Body of pancreas (tissue), 4 donors: ENCODE results near the gene ROBO1. TPM values are rescaled to one million over a fixed set of nuclear protein-coding genes. Genes with fewer than 3 reads are reported as not detected.

Source experiments
- ATAC-seq: fragments of 150-250 bp; one replicate; pipeline ENCODE4 v1.9.1; 2016
- DNase-seq, 4 donors: peaks; one replicate each; pipeline ENCODE4 v3.0.0-alpha.2; 2019
- H3K27ac ChIP-seq, 4 donors: fragments of 200-600 bp; sonication (generic); 1 replicate in 3 of 4; 2 replicates in 1 of 4; pipeline versions ENCODE4 v1.5.1 to v1.6.1; 2016 to 2019; ENCODE audit warnings: mild to moderate bottlenecking in 1 of 4, mixed read lengths in 1 of 4, moderate library complexity in 1 of 4
- H3K27me3 ChIP-seq, 2 donors: fragments of 200-600 bp; sonication (generic); one replicate each; pipeline ENCODE4 v1.6.0; 2016; ENCODE audit warnings: mild to moderate bottlenecking in 1 of 2
- H3K36me3 ChIP-seq, 2 donors: fragments of 200-600 bp; sonication (generic); replicated peaks in 1 of 2; 2 replicates each; pipeline ENCODE4 v1.5.1; 2016; ENCODE audit warnings: low read depth in 2 of 2; ENCODE audit not compliant: insufficient read depth in 1 of 2
- H3K4me1 ChIP-seq: fragments of 200-600 bp; sonication (generic); one replicate; pipeline ENCODE4 v1.6.0; 2016
- H3K4me3 ChIP-seq, 2 donors: fragments of 200-600 bp; sonication (generic); 1 replicate in 1 of 2; 2 replicates in 1 of 2; pipeline ENCODE4 v1.5.1; 2016 to 2019
- H3K9me3 ChIP-seq, 3 donors: fragments of 200-600 bp; sonication (generic); 1 replicate in 2 of 3; 2 replicates in 1 of 3; pipeline ENCODE4 v1.5.1; 2016
- CTCF ChIP-seq, 7 experiments: fragments of 450-650 bp in 4 of 7; fragments of 200-600 bp in 3 of 7; sonication (generic) in 3 of 7; IDR thresholded peaks; one replicate each; pipeline ENCODE4 v1.5.1; 2016 to 2019; ENCODE audit warnings: antibody characterized with exemption in 7 of 7
- POLR2A ChIP-seq, 3 donors: fragments of 450-650 bp; IDR thresholded peaks; one replicate each; pipeline ENCODE4 v1.6.1; 2016; ENCODE audit warnings: antibody characterized with exemption in 3 of 3, mild to moderate bottlenecking in 2 of 3
- WGBS, 2 donors: methylation state at CpG; one replicate each; pipeline ENCODE4 v1.1.5; 2017; 5-methylcytosine and 5-hydroxymethylcytosine counted together
- intact Hi-C: fragments of 100-400 bp; cut with DNase I; formaldehyde crosslinking; loops from one replicate; pipeline ENCODE4 v1.15.1; 2023
- total RNA-seq, 2 donors: library from RNA; depleted of rRNA; stranded (reverse); fragments of >200 nt; gene quantifications; one replicate each; pipeline ENCODE4 v1.1.0, GENCODE V29; 2016

The ROBO1 gene
- total RNA-seq, 2 donors from 2014 or later: 3.9 to 9.9 TPM

GRCh38 chr3:79690072-79690471 lies 77.7 kb downstream of the ROBO1 start:
- DNase-seq: no peak
- ATAC-seq: no peak
- intact Hi-C loops: no loop called here
- WGBS, 2 donors: 44 to 82% methylated on average over 1 of the region's 1 CpG
- no peak overlapping the region for H3K27ac ChIP-seq
- no peak overlapping the region for H3K4me3 ChIP-seq
- H3K9me3 ChIP-seq: no peaks in the 10 kb centered on the region
- no peaks in the 10 kb centered on the region for H3K27me3 ChIP-seq
- TF ChIP-seq POLR2A (IDR thresholded peaks at IDR 0.05) (no peak), CTCF (IDR thresholded peaks at IDR 0.05) (no peak)
- H3K36me3 ChIP-seq: no peaks in the 10 kb centered on the region
- no peaks in the 10 kb centered on the region for H3K4me1 ChIP-seq

DNA sequence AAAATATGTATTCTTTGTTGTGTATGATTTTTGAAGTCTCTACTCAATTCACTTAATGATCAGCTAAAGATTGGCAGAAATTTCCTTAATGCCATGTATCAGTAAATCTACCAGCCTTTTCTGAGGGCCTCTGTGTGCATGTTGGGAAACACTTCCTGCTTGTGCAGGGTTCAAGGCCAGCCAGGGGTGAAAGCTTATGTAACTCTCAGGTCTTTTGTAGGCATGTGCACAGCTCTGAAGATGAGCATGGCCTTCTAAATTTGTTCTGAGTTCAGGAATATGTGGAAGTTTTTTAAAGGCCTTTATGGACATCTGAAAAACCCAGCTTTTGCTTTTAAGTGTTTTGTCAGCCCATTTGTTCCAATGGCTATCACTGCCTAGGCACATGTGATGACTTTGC lies 82.7 kb downstream of the ROBO1 start:
- TF ChIP-seq CTCF (IDR thresholded peaks at IDR 0.05) (no peak), POLR2A (IDR thresholded peaks at IDR 0.05) (no peak)
- intact Hi-C loops: no loop called here

GRCh38 chr3:79684041-79684440 lies 83.8 kb downstream of the ROBO1 start:
- Histone ChIP-seq H3K36me3 (no peaks in the 10 kb centered on the region), H3K9me3 (no peaks in the 10 kb centered on the region), H3K27me3 (no peaks in the 10 kb centered on the region), H3K4me1 (no peaks in the 10 kb centered on the region), H3K27ac (no peak overlapping the region), H3K4me3 (no peak overlapping the region)
- no peak for DNase-seq
- intact Hi-C loops: no loop called here
- 78 to 84% methylated on average over 1 of the region's 1 CpG for WGBS, 2 donors
- no peak for ATAC-seq
- no peak for TF ChIP-seq POLR2A (IDR thresholded peaks at IDR 0.05)
- TF ChIP-seq CTCF (IDR thresholded peaks at IDR 0.05): no peak

More for the DNA sequence above, 82.7 kb downstream of the ROBO1 start:
- H3K27ac ChIP-seq: no peak overlapping the region
- DNase-seq (no peak), ATAC-seq (no peak)
- H3K4me1 ChIP-seq: no peaks in the 10 kb centered on the region
- H3K27me3 ChIP-seq: no peaks in the 10 kb centered on the region
- H3K9me3 ChIP-seq: no peaks in the 10 kb centered on the region
- H3K4me3 ChIP-seq: no peak overlapping the region
- H3K36me3 ChIP-seq: no peaks in the 10 kb centered on the region

- Histone ChIP-seq H3K27me3 (no peaks in the 10 kb centered on the region), H3K4me3 (no peak overlapping the region), H3K9me3 (no peaks in the 10 kb centered on the region), H3K4me1 (no peaks in the 10 kb centered on the region), H3K27ac (no peak overlapping the region), H3K36me3 (no peaks in the 10 kb centered on the region)
- 69 to 74% methylated on average over 2 of the region's 2 CpGs for WGBS, 2 donors
- intact Hi-C loops: no loop called here
- DNase-seq (no peak), ATAC-seq (no peak)
- TF ChIP-seq POLR2A (IDR thresholded peaks at IDR 0.05) (no peak), CTCF (IDR thresholded peaks at IDR 0.05) (no peak)
Measured at GRCh38 chr3:79672731-79673130, 95.1 kb downstream of the ROBO1 start.

DNA sequence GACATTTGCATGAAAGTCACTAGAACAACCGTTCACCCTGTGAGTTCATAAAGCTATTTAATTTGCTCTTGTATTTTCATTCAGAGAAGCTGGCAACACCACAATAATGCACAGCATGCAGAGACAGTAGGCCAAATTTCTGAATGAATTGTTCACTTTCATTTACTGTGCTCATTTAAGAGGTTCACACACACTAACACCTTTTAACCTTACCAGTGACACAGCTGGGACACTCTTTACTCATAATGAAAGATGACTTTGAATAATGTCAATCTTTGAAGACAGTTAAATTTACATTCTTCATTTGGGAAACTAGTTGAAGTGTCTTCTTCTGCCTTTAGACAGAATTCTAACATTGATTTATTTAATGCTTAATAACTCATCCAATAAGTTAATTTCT lies 95.7 kb downstream of the ROBO1 start:
- H3K9me3 ChIP-seq: no peaks in the 10 kb centered on the region
- TF ChIP-seq CTCF (IDR thresholded peaks at IDR 0.05) (no peak), POLR2A (IDR thresholded peaks at IDR 0.05) (no peak)
- no peaks in the 10 kb centered on the region for H3K27me3 ChIP-seq
- H3K4me1 ChIP-seq: no peaks in the 10 kb centered on the region
- no peak overlapping the region for H3K27ac ChIP-seq
- no peak for DNase-seq
- intact Hi-C loops: no loop called here
- H3K36me3 ChIP-seq: no peaks in the 10 kb centered on the region
- no peak for ATAC-seq
- no peak overlapping the region for H3K4me3 ChIP-seq
- 53% methylated on average over 1 of the region's 1 CpG for WGBS, 2 donors
